Stimulated activated naive CD8-positive, alpha-beta T cell treated with anti-CD3 and anti-CD28 coated beads, Interleukin-15, amount 100 ng/mL, for 72 hours (primary cell): ENCODE data around the gene KCNG2.

Experiments
- ATAC-seq: fragments of 150-1000 bp; cut with Tn5 transposase; 2 replicates; pipeline ENCODE4 v1.10.0; 2021; ENCODE audit warnings: mild to moderate bottlenecking, moderate library complexity
- DNase-seq, 2 donors: peaks; one replicate each; pipeline ENCODE4 v3.0.0; 2021 to 2022
- H3K27ac Mint-ChIP-seq, 2 donors: one replicate each; pipeline ENCODE4 v1.8.0; 2022; ENCODE audit warnings: mild to moderate bottlenecking in 2 of 2, mixed read lengths in 2 of 2, moderate library complexity in 2 of 2
- H3K27me3 Mint-ChIP-seq: one replicate; pipeline ENCODE4 v1.8.0; 2022; ENCODE audit warnings: mixed read lengths
- H3K4me1 Mint-ChIP-seq: one replicate; pipeline ENCODE4 v1.8.0; 2022; ENCODE audit warnings: mild to moderate bottlenecking, mixed read lengths
- H3K4me3 Mint-ChIP-seq, 2 donors: one replicate each; pipeline ENCODE4 v1.8.0; 2022; ENCODE audit warnings: mild to moderate bottlenecking in 2 of 2, mixed read lengths in 2 of 2, moderate library complexity in 1 of 2
- H3K9me3 Mint-ChIP-seq, 2 donors: one replicate each; pipeline ENCODE4 v1.8.0; 2022; ENCODE audit warnings: mixed read lengths in 2 of 2

Gene KCNG2

GRCh38 chr18:79898952-79899608 is 101.3 kb downstream of the KCNG2 start:
- H3K9me3 Mint-ChIP-seq: peaks cover 34 to 44% of the 10 kb centered on the region in 2 donors
- no peaks in the 10 kb centered on the region for H3K27me3 Mint-ChIP-seq
- no peaks in the 10 kb centered on the region for H3K4me1 Mint-ChIP-seq
- peak in 1 of 2 donors; percentile 6 for DNase-seq
- H3K4me3 Mint-ChIP-seq: no peak overlapping the region
- no peak for ATAC-seq
- no peak overlapping the region for H3K27ac Mint-ChIP-seq

- H3K9me3 Mint-ChIP-seq: peaks cover 28 to 37% of the 10 kb centered on the region in 2 donors
- H3K27me3 Mint-ChIP-seq: no peaks in the 10 kb centered on the region
- peak; percentile 25 for ATAC-seq
- no peaks in the 10 kb centered on the region for H3K4me1 Mint-ChIP-seq
- H3K4me3 Mint-ChIP-seq: no peak overlapping the region
- no peak overlapping the region for H3K27ac Mint-ChIP-seq
- no peak for DNase-seq
Observed at GRCh38 chr18:79899609-79900445, 102.1 kb downstream of the KCNG2 start.

- Mint-ChIP-seq H3K4me3 (no peak overlapping the region), H3K27me3 (no peaks in the 10 kb centered on the region), H3K4me1 (peaks cover 6% of the 10 kb centered on the region), H3K27ac (peak overlapping the region in 1 of 2 donors; percentile 59), H3K9me3 (peaks cover 19 to 27% of the 10 kb centered on the region in 2 donors)
- ATAC-seq: peak; percentile 29
- DNase-seq: no peak
Observed at GRCh38 chr18:79900610-79901570, 103.2 kb downstream of the KCNG2 start.

GRCh38 chr18:79901665-79902064 is 103.9 kb downstream of the KCNG2 start:
- no peak for ATAC-seq
- no peaks in the 10 kb centered on the region for H3K27me3 Mint-ChIP-seq

GRCh38 chr18:79902075-79902474 is 104.3 kb downstream of the KCNG2 start:
- peaks cover 11% of the 10 kb centered on the region for H3K4me1 Mint-ChIP-seq
- DNase-seq (no peak), ATAC-seq (no peak)
- no peak overlapping the region for H3K4me3 Mint-ChIP-seq
- H3K9me3 Mint-ChIP-seq: peaks cover 10 to 18% of the 10 kb centered on the region in 2 donors
- H3K27ac Mint-ChIP-seq: no peak overlapping the region
- H3K27me3 Mint-ChIP-seq: no peaks in the 10 kb centered on the region

More at GRCh38 chr18:79901665-79902064, 103.9 kb downstream of the KCNG2 start:
- Mint-ChIP-seq H3K4me1 (peaks cover 11% of the 10 kb centered on the region), H3K27ac (no peak overlapping the region), H3K9me3 (peaks cover 14 to 22% of the 10 kb centered on the region in 2 donors), H3K4me3 (no peak overlapping the region)
- no peak for DNase-seq

GRCh38 chr18:79902640-79903039 is 104.9 kb downstream of the KCNG2 start:
- no peak for ATAC-seq
- no peak for DNase-seq
- Mint-ChIP-seq H3K9me3 (peaks cover 5 to 13% of the 10 kb centered on the region in 2 donors), H3K4me3 (no peak overlapping the region), H3K27ac (peak overlapping the region; percentile 33 to 85), H3K27me3 (no peaks in the 10 kb centered on the region), H3K4me1 (peaks cover 11% of the 10 kb centered on the region)

GRCh38 chr18:79903071-79903635 is 105.4 kb downstream of the KCNG2 start:
- Mint-ChIP-seq H3K27ac (no peak overlapping the region), H3K4me3 (no peak overlapping the region), H3K4me1 (peaks cover 11% of the 10 kb centered on the region), H3K9me3 (peaks cover 0 to 7% of the 10 kb centered on the region in 2 donors), H3K27me3 (no peaks in the 10 kb centered on the region)
- no peak for ATAC-seq
- DNase-seq: no peak

GRCh38 chr18:79903787-79904356 is 106.1 kb downstream of the KCNG2 start:
- DNase-seq: no peak
- peaks cover 11% of the 10 kb centered on the region for H3K4me1 Mint-ChIP-seq
- no peaks in the 10 kb centered on the region for H3K27me3 Mint-ChIP-seq
- no peak overlapping the region for H3K4me3 Mint-ChIP-seq
- peaks cover 0 to 6% of the 10 kb centered on the region in 2 donors for H3K9me3 Mint-ChIP-seq
- peak; percentile 62 for ATAC-seq
- no peak overlapping the region for H3K27ac Mint-ChIP-seq

- Mint-ChIP-seq H3K4me1 (peaks cover 17% of the 10 kb centered on the region), H3K4me3 (no peak overlapping the region), H3K27me3 (no peaks in the 10 kb centered on the region), H3K27ac (no peak overlapping the region), H3K9me3 (peaks cover 0 to 6% of the 10 kb centered on the region in 2 donors)
- ATAC-seq (no peak), DNase-seq (peak in 1 of 2 donors; percentile 8)
Observed at GRCh38 chr18:79904357-79905147, 106.8 kb downstream of the KCNG2 start.

- Mint-ChIP-seq H3K4me1 (peaks cover 25% of the 10 kb centered on the region), H3K9me3 (peaks cover 0 to under 1% of the 10 kb centered on the region in 2 donors), H3K27me3 (no peaks in the 10 kb centered on the region), H3K4me3 (no peak overlapping the region), H3K27ac (no peak overlapping the region)
- ATAC-seq (no peak), DNase-seq (no peak)
Observed at GRCh38 chr18:79905389-79905911, 107.7 kb downstream of the KCNG2 start.

GRCh38 chr18:79905993-79906392 is 108.3 kb downstream of the KCNG2 start:
- H3K4me1 Mint-ChIP-seq: peaks cover 30% of the 10 kb centered on the region
- H3K4me3 Mint-ChIP-seq: no peak overlapping the region
- no peaks in the 10 kb centered on the region for H3K27me3 Mint-ChIP-seq
- no peaks in the 10 kb centered on the region for H3K9me3 Mint-ChIP-seq
- DNase-seq (no peak), ATAC-seq (no peak)
- no peak overlapping the region for H3K27ac Mint-ChIP-seq

- Mint-ChIP-seq H3K27me3 (no peaks in the 10 kb centered on the region), H3K4me3 (no peak overlapping the region), H3K27ac (no peak overlapping the region), H3K4me1 (peaks cover 34% of the 10 kb centered on the region), H3K9me3 (no peaks in the 10 kb centered on the region)
- ATAC-seq: no peak
- DNase-seq: no peak
Observed at GRCh38 chr18:79906706-79907105, 109.0 kb downstream of the KCNG2 start.

GRCh38 chr18:79910563-79911343 is 113.0 kb downstream of the KCNG2 start:
- DNase-seq (no peak), ATAC-seq (no peak)

More at GRCh38 chr18:79910563-79911343, 113.0 kb downstream of the KCNG2 start:
- peaks cover 67% of the 10 kb centered on the region for H3K4me1 Mint-ChIP-seq
- H3K27me3 Mint-ChIP-seq: no peaks in the 10 kb centered on the region
- no peak overlapping the region for H3K4me3 Mint-ChIP-seq
- peak overlapping the region in 1 of 2 donors; percentile 46 for H3K27ac Mint-ChIP-seq
- H3K9me3 Mint-ChIP-seq: peaks cover 0 to 7% of the 10 kb centered on the region in 2 donors
